Ectodermal cell (in vitro differentiated cells): ENCODE data around the gene LYRM2.

ENCODE experiments used
- H3K27ac ChIP-seq: 2 replicates; pipeline ENCODE4 v1.7.0; 2013; ENCODE audit warnings: mild to moderate bottlenecking, low read depth, low read length; ENCODE audit not compliant: insufficient read depth, poor library complexity, severe bottlenecking
- H3K27me3 ChIP-seq: 2 replicates; pipeline ENCODE4 v1.7.0; 2013; ENCODE audit warnings: mild to moderate bottlenecking, low read length; ENCODE audit not compliant: insufficient read depth, control insufficient read depth, poor library complexity, severe bottlenecking
- H3K36me3 ChIP-seq: one replicate; pipeline ENCODE4 v1.7.0; 2013; ENCODE audit warnings: low read length; ENCODE audit not compliant: control insufficient read depth, insufficient read depth
- H3K4me1 ChIP-seq: one replicate; pipeline ENCODE4 v1.7.0; 2013; ENCODE audit warnings: low read length; ENCODE audit not compliant: control insufficient read depth, insufficient read depth
- H3K4me3 ChIP-seq: 2 replicates; pipeline ENCODE4 v1.7.0; 2013; ENCODE audit warnings: low read depth, low read length, control low read depth; ENCODE audit not compliant: insufficient read depth
- H3K9me3 ChIP-seq: 2 replicates; pipeline ENCODE4 v1.7.0; 2013; ENCODE audit warnings: mild to moderate bottlenecking, low read length, moderate library complexity; ENCODE audit not compliant: control insufficient read depth
- WGBS, 2 experiments: methylation state at CpG; one replicate each; pipeline ENCODE4 v1.1.7; 2013; ENCODE audit warnings: missing lambda C conversion rate in 2 of 2; 5-methylcytosine and 5-hydroxymethylcytosine counted together

LYRM2 gene

DNA sequence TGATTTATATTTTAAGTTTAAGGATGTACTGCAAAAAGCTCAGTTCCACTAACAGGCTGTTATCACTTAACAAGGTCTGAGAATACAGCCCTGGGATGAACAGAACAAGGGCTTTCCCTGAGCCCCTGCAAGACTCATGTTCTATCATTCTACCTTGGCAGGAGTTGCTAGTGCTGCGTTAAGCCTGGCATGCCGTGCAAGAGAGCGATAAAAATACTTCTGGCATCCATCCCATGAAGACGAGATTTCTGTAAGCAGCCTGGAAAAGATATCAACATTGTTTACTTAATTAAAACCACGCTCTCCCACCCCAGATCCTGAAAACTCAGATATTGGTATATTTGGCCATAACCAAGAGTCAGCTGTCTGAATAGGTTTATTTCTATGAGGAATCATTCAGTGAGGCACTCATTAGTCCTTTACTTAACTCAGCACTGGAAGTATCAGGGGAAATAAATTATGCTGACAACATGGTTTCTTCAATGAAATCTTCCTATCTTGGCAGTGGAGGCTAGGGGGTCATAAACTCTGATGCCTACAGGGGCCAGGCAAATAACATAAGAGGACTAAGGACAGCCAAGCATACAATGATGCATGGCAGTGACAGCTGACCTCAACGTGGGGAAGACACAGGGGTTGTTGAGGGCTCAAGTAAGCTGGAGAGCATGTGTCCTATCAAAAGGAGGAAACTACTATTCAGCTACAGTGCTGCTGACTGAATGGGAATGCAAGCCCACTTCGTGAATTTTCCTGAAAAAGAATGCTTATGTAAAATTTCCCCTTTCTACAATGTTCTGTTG is 37.6 kb upstream of the LYRM2 start:
- Histone ChIP-seq H3K4me3 (no peak overlapping the region), H3K9me3 (no peaks in the 10 kb centered on the region), H3K27ac (no peak overlapping the region), H3K27me3 (no peaks in the 10 kb centered on the region), H3K36me3 (peaks cover 57% of the 10 kb centered on the region), H3K4me1 (no peaks in the 10 kb centered on the region)
- 92 to 94% methylated on average over 7 of the region's 7 CpGs for WGBS, 2 experiments

DNA sequence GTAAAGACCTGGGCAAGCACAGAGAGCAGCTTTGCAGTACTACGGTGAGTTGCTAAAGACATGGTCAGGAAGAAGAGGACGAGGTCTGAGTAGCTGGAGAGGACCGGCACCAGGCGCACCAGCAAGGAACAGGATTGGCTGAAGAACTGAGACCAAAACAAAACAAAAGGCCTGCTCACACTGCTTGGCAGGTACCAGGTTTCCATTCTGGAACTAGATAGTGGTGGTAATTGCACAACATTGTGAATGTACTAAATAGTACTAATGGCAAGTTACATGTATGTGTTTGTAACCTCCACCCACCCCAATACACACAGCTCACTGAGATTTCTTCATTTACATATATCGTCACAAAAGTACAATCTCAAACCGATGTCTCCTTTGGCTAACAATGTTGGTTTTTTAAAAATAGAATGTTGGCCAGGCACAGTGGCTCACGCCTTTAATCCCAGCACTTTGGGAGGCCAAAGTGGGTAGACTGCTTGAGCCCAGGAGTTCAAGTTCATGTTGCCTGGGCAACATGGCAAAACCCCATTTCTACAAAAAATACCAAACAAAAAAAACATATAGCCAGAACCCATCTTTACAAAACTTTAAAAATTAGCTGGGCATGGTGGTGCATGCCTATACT is 32.5 kb upstream of the LYRM2 start:
- H3K36me3 ChIP-seq = peaks cover 40% of the 10 kb centered on the region
- H3K27ac ChIP-seq = no peak overlapping the region
- no peaks in the 10 kb centered on the region for H3K9me3 ChIP-seq
- 94 to 95% methylated on average over 7 of the region's 7 CpGs for WGBS, 2 experiments
- H3K4me1 ChIP-seq = no peaks in the 10 kb centered on the region
- no peaks in the 10 kb centered on the region for H3K27me3 ChIP-seq
- no peak overlapping the region for H3K4me3 ChIP-seq

DNA sequence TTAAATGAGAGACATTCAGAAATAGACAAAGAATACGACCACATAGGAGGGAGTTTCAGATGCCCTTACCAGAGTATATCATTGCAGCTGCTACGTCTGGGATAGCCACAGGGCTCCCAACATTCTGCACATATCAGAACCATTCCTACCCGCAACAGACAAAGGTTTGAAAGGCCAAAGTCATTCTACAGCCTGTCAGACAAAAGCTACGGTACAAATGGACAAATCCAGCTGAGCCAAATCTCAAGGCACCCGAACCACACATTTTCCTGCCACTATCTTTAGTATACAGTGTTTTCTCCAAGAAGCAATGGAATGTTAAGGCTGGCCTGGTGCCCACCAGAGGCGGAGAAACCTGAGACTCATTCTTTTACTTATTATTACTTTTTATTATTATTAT is 30.5 kb upstream of the LYRM2 start:
- no peaks in the 10 kb centered on the region for H3K9me3 ChIP-seq
- no peaks in the 10 kb centered on the region for H3K27me3 ChIP-seq
- H3K27ac ChIP-seq = no peak overlapping the region
- no peak overlapping the region for H3K4me3 ChIP-seq
- WGBS, 2 experiments = 67 to 69% methylated on average over 5 of the region's 6 CpGs
- H3K36me3 ChIP-seq = peaks cover 30% of the 10 kb centered on the region
- H3K4me1 ChIP-seq = no peaks in the 10 kb centered on the region

DNA sequence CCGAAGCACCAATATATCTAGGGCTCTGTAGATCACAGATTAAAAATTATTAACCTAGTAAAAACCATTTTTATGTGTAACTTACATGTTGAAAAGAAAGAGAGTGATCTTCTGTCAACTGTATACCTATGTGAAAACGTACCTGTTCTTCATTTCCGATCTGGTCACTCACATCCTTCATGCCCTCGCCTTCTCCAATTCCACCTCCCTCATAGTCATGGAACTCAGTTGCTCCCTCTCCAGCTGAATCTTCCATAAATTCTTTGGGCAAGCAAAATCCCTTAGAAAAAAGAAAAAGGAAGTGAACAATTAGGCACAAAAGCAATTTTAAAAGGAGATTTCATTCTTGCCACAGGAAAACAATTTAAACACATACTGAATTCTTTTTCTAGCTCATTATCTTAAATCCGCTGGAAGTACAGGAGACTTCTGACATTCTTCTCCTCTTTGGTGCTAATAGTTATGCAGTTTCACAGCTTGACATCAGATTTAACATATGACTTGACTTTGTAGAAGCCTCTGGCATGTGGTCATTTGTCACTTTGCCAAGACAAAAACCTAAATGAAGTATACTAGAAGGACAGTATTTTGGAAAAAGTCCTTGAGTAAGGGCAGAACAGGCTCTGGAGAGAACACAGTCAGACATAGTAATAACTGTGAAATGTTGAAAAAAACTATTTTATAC is 29.5 kb upstream of the LYRM2 start:
- no peak overlapping the region for H3K4me3 ChIP-seq
- H3K36me3 ChIP-seq = peaks cover 33% of the 10 kb centered on the region
- no peaks in the 10 kb centered on the region for H3K27me3 ChIP-seq
- no peaks in the 10 kb centered on the region for H3K9me3 ChIP-seq
- WGBS, 2 experiments = 55 to 66% methylated on average over 4 to 5 of the region's 5 CpGs
- H3K27ac ChIP-seq = no peak overlapping the region
- H3K4me1 ChIP-seq = no peaks in the 10 kb centered on the region

DNA sequence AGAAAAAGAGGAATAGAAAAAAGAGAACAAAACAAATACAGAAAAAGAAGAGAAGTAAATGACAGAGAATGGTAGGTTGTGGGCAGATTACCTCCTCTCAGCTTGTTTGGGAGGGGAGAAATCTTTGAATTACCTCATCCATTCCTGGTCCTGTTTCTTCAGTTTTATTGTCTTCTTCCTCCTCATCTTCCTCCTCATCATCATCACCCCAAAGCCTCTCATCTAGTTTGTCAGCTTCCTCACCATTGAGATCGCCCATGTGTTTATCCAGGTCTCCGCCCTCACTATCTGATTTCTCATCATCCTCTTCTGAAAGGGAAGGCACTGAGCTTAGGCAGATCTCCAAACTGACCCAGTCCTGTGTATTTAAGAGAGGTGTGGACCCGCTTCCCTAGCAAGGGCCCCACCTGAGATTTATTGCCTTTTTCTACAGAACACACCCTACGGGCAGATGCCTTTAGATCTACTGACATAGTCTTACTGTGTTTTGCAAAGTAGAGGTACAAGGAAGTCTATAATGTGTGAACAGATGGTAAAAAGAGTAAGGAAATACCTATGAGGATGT is 24.2 kb upstream of the LYRM2 start:
- H3K4me3 ChIP-seq = no peak overlapping the region
- H3K9me3 ChIP-seq = no peaks in the 10 kb centered on the region
- H3K27me3 ChIP-seq = no peaks in the 10 kb centered on the region
- H3K36me3 ChIP-seq = peaks cover 48% of the 10 kb centered on the region
- no peak overlapping the region for H3K27ac ChIP-seq
- 92 to 100% methylated on average over 4 of the region's 4 CpGs for WGBS, 2 experiments
- no peaks in the 10 kb centered on the region for H3K4me1 ChIP-seq

DNA sequence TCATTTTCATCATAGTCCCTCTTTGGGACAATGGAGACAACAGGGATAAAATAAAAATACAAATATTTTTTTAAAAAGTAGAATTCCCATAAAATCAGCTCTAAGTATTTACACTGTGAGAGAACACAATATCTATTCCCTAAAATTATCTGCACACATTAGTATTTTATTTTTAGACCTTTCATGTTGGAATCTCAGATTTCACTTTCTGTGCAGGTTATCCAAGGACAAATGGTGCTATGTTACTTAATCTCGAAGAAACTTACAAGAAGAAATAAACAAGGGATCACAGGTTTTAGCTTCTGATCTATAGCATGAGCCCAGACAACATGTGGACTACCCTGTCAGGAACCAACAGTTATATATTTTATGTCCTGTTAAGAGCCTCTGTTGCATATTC is 23.0 kb upstream of the LYRM2 start:
- WGBS, 2 experiments = 100% methylated on average over 1 of the region's 1 CpG
- no peaks in the 10 kb centered on the region for H3K4me1 ChIP-seq
- H3K9me3 ChIP-seq = no peaks in the 10 kb centered on the region
- no peak overlapping the region for H3K4me3 ChIP-seq
- peaks cover 49% of the 10 kb centered on the region for H3K36me3 ChIP-seq
- H3K27ac ChIP-seq = no peak overlapping the region
- H3K27me3 ChIP-seq = no peaks in the 10 kb centered on the region

DNA sequence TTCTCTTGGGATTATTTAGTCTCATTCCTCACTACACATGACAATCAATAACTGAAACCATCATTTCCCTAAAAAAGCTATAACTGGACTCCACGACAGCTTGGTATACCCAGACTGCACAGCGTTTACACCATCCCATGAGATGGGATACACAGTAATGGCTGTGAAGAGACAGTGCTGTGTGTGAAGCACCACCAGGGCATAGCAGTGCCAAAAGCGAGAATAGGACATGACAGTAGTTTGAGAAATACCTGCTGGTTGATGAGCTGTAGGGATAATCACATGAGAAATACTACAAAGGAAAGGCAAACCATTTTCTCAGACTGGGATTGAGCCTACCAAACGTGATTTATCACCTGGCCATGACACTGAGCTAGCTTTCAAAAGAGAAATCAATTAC is 22.4 kb upstream of the LYRM2 start:
- Histone ChIP-seq H3K9me3 (no peaks in the 10 kb centered on the region), H3K4me3 (no peak overlapping the region), H3K27ac (no peak overlapping the region), H3K4me1 (no peaks in the 10 kb centered on the region), H3K36me3 (peaks cover 48% of the 10 kb centered on the region), H3K27me3 (no peaks in the 10 kb centered on the region)
- WGBS, 2 experiments = 94 to 97% methylated on average over 4 of the region's 4 CpGs

DNA sequence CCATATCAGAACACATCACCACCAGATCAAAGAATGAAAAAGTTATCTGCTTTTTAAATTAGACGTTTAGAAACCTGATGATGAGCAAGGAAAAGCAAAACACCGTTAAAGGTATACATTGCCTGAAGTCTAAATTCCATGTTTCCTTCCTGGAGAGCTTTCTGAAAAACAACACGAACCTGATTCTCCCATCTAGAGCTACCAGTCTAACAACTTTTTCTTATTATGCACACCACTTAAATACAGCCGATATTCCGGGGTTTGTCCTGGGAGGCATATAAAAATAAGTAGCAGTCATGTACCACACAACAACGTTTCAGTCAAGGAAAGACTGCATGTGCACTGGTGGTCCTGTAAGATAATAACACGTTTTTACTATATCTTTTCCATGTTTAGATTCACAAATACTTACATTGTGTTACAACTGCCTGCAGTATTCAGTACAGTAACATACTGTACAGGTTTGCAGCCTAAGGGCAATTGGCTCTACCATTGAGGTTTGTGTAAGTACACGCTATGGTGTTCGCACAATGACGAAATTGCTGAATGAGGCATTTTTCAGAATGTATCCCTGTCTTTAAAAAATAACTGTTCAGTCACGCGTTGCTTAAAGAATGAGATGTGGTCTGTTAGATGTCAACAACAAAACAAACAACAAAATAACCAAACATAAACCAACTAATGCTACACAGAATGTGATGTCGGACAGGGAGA is 19.1 kb upstream of the LYRM2 start:
- Histone ChIP-seq H3K27ac (no peak overlapping the region), H3K4me3 (no peak overlapping the region), H3K4me1 (no peaks in the 10 kb centered on the region), H3K27me3 (no peaks in the 10 kb centered on the region), H3K9me3 (no peaks in the 10 kb centered on the region), H3K36me3 (peaks cover 37% of the 10 kb centered on the region)
- WGBS, 2 experiments = 92 to 95% methylated on average over 11 to 13 of the region's 13 CpGs

DNA sequence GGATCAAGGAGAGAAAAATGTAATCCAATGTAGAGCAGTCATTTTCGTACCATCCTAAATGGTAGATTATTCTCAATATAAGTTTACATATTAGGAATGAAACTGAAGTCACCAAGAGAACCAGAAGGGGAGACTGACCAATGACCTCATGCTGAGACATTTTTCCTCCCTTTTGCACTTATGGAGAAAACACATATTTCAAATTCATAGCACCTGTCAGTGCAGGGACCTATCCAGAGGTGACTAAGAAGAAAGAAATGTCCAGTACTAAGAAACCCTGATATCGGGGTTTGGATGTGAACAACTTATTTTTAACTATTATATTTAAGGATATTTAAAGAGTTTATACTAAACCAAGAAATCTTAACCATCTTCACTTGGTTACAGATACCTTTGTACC is 16.6 kb upstream of the LYRM2 start:
- Histone ChIP-seq H3K9me3 (no peaks in the 10 kb centered on the region), H3K27me3 (no peaks in the 10 kb centered on the region), H3K4me3 (no peak overlapping the region), H3K36me3 (peaks cover 36% of the 10 kb centered on the region), H3K27ac (no peak overlapping the region), H3K4me1 (no peaks in the 10 kb centered on the region)
- WGBS, 2 experiments = 80 to 100% methylated on average over 1 of the region's 2 CpGs
